Upper lobe of left lung (tissue), 6 donors: ENCODE data around the gene HSPG2. TPM values are rescaled to one million over a fixed set of nuclear protein-coding genes. Genes with fewer than 3 reads are reported as not detected.
A peak's percentile ranks its signal among the peaks of the same experiment; 100 is the strongest.
"Not testable (repeated sequence)": the region's sequence is repeated elsewhere in the genome, so short reads cannot be mapped to it uniquely, and the experiment has no call there.

Experiments
- ATAC-seq, 2 donors: fragments of 200-7000 bp; cut with Tn5 transposase; one replicate each; pipeline ENCODE4 v1.9.1; 2022; ENCODE audit warnings: mild to moderate bottlenecking in 2 of 2, moderate library complexity in 2 of 2; ENCODE audit not compliant: low FRiP score in 2 of 2
- DNase-seq, 2 donors: peaks; one replicate each; pipeline ENCODE4 v3.0.0-alpha.2; 2019 to 2020
- H3K27ac ChIP-seq, 4 donors: fragments of 200-600 bp; sonication (generic); one replicate each; pipeline ENCODE4 v1.5.1; 2016 to 2019
- H3K27me3 ChIP-seq, 4 donors: fragments of 200-600 bp; sonication (generic); one replicate each; pipeline ENCODE4 v1.5.1; 2017 to 2019
- H3K36me3 ChIP-seq, 4 donors: fragments of 200-600 bp; sonication (generic); one replicate each; pipeline ENCODE4 v1.5.1; 2016 to 2019
- H3K4me1 ChIP-seq, 4 donors: fragments of 200-600 bp; sonication (generic); one replicate each; pipeline ENCODE4 v1.5.1; 2018 to 2019
- H3K4me3 ChIP-seq, 4 donors: fragments of 200-600 bp; sonication (generic); one replicate each; pipeline ENCODE4 v1.5.1; 2017 to 2019; ENCODE audit warnings: mild to moderate bottlenecking in 2 of 4, moderate library complexity in 1 of 4
- H3K9me3 ChIP-seq, 4 donors: fragments of 200-600 bp; sonication (generic); one replicate each; pipeline ENCODE4 v1.5.1; 2018 to 2019
- CTCF ChIP-seq, 6 experiments: fragments of 450-650 bp in 4 of 6; fragments of 200-600 bp in 2 of 6; sonication (generic) in 2 of 6; IDR thresholded peaks; one replicate each; pipeline ENCODE4 v1.5.1; 2016 to 2019; ENCODE audit warnings: antibody characterized with exemption in 6 of 6
- EP300 ChIP-seq, 4 donors: sonication (generic); formaldehyde crosslinking; IDR thresholded peaks; one replicate each; pipeline ENCODE4 v1.5.1; 2017; ENCODE audit warnings: antibody characterized with exemption in 4 of 4, control low read depth in 2 of 4
- POLR2A ChIP-seq, 4 donors: fragments of 450-650 bp; IDR thresholded peaks; one replicate each; pipeline ENCODE4 v1.5.1; 2016 to 2017; ENCODE audit warnings: antibody characterized with exemption in 4 of 4, mild to moderate bottlenecking in 2 of 4
- POLR2AphosphoS5 ChIP-seq, 2 donors: sonication (generic); formaldehyde crosslinking; IDR thresholded peaks; one replicate each; pipeline ENCODE4 v1.5.1; 2017; ENCODE audit warnings: antibody characterized with exemption in 2 of 2
- WGBS, 2 donors: methylation state at CpG; one replicate each; pipeline ENCODE4 v1.1.5; 2017 to 2018; 5-methylcytosine and 5-hydroxymethylcytosine counted together
- total RNA-seq, 6 donors: library from RNA; depleted of rRNA in 4 of 6; stranded (reverse); fragments of >200 nt in 4 of 6; gene quantifications; one replicate each; pipeline versions ENCODE4 v1.1.0 to v1.2.1, GENCODE V29; 2016 to 2021
- donor health status: DM: no; HTN: no; CAD: no; lungs with moderate emphysema.
- donor health status: DM: no; HTN: yes; CAD: no; lungs with severe emphysema.

Gene HSPG2
- total RNA-seq, 6 donors from 2014 or later, result 104 to 433 (median 227) TPM

DNA sequence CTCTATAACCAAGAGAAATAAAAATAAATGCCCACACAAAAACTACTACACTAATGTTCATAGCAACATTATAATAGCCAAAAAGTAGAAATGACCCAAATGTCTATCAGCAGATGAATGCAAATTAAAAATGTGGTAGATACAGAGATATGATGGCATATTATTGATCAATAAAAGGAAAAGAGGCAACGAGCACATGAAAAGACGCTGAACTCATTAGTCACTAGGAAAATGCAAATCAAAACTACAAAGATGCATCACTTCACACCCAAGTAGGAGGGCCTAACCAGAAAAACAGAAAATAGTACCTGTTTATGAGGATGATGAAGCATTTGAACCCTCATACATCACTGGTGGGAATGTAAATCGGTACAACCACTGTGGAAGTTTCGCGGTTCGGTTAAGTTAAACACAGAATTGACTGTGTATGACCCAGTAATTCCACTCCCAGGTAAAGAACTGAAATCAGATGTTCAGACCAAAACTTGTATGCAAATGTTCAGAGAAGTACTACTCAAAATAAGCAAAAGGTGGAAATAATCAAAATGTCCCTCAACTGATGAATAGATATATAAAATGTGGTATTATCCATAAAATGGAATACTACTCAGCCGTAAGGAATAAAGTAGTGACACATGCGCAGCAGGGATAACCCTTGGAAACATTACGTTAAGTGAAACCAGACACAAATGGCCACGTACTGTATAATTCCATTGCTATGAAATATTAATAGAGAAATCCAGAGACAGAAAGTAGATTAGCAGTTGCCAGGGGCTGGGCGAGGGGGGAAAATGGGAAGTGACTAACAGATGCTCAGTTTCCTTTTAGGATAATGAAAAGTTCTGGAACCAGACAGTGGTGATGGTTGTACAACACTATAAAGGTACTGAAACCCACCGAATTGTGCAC lies 157.2 kb downstream of the HSPG2 start:
- Histone ChIP-seq H3K36me3 (no peaks in the 10 kb centered on the region), H3K4me3 (no peak overlapping the region), H3K27me3 (no peaks in the 10 kb centered on the region), H3K4me1 (peaks cover 22 to 63% (median 30%) of the 10 kb centered on the region in 4 donors), H3K9me3 (no peaks in the 10 kb centered on the region), H3K27ac (no peak overlapping the region)
- no peak for ATAC-seq
- TF ChIP-seq EP300 (IDR thresholded peaks at IDR 0.05) (no peak), POLR2AphosphoS5 (IDR thresholded peaks at IDR 0.05) (no peak), CTCF (IDR thresholded peaks at IDR 0.05) (no peak)
- no peak for DNase-seq
- WGBS, 2 donors, result 83 to 86% methylated on average over 12 of the region's 12 CpGs

DNA sequence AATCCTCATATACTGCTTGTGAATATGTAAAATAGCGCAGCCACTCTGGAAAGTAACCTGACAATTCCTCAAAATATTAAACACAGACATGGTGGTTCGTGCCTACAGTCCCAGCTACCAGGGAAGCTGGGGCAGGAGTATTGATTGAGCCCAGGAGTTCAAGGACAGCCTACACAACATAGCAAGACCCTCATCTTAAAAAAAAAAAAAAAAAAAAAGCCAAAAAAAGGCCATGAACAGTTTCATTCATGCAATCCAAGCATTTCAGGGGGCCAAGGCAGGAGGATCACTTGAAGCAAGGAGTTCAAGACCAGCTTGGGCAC lies 158.7 kb downstream of the HSPG2 start:
- Histone ChIP-seq H3K4me3 (no peak overlapping the region), H3K4me1 (peaks cover 24 to 69% (median 33%) of the 10 kb centered on the region in 4 donors), H3K36me3 (no peaks in the 10 kb centered on the region), H3K27ac (no peak overlapping the region), H3K9me3 (no peaks in the 10 kb centered on the region), H3K27me3 (no peaks in the 10 kb centered on the region)
- ATAC-seq, result no peak
- TF ChIP-seq POLR2AphosphoS5 (IDR thresholded peaks at IDR 0.05), result no peak
- no peak for TF ChIP-seq CTCF (IDR thresholded peaks at IDR 0.05)
- no peak for TF ChIP-seq POLR2A (IDR thresholded peaks at IDR 0.05)
- no peak for TF ChIP-seq EP300 (IDR thresholded peaks at IDR 0.05)
- DNase-seq, result no peak
- WGBS, 2 donors, result 98 to 100% methylated on average over 2 of the region's 2 CpGs

- DNase-seq, H3K36me3 ChIP-seq, H3K4me3 ChIP-seq, H3K27me3 ChIP-seq, H3K9me3 ChIP-seq, H3K27ac ChIP-seq, ATAC-seq: not testable (repeated sequence)
- 75 to 97% methylated on average over 5 of the region's 5 CpGs for WGBS, 2 donors
- H3K4me1 ChIP-seq, result peaks cover 24 to 72% (median 34%) of the 10 kb centered on the region in 4 donors
Observed at GRCh38 chr1:21776925-21777324, 160.2 kb downstream of the HSPG2 start.

DNA sequence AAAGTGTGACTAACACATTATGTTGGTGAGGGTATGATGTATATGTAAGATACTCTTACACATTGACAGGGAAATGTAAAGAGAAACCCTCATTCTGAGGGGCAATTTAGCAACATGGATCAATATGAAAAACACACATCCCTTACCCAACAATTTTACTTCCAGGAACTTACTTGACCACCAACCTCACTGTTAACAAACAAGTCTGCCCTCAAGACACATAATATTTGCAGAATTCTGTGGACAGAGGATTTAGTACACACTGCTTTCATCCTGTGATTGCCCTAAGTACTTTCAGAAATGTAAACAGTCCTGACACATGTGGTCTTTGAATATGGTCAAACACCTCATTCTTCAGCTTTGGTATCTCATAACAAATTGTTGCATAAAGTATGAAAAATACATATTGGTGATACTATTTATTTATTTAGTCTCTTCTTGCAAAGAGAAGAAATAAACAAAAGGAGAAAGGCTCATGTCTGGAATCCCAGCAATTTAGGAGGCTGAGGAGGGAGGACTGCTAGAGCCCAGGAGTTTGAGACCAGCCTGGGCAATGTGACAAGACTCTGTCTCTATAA lies 161.0 kb downstream of the HSPG2 start:
- Histone ChIP-seq H3K27ac (no peak overlapping the region), H3K9me3 (no peaks in the 10 kb centered on the region), H3K36me3 (no peaks in the 10 kb centered on the region), H3K4me1 (peaks cover 16 to 64% (median 27%) of the 10 kb centered on the region in 4 donors), H3K27me3 (no peaks in the 10 kb centered on the region), H3K4me3 (no peak overlapping the region)
- no peak for DNase-seq
- no peak for ATAC-seq
- no peak for TF ChIP-seq POLR2AphosphoS5 (IDR thresholded peaks at IDR 0.05)
- TF ChIP-seq EP300 (IDR thresholded peaks at IDR 0.05), result no peak
- TF ChIP-seq CTCF (IDR thresholded peaks at IDR 0.05), result no peak
- TF ChIP-seq POLR2A (IDR thresholded peaks at IDR 0.05), result no peak

GRCh38 chr1:21775550-21775914 lies 161.6 kb downstream of the HSPG2 start:
- peak in 1 of 2 donors; percentile 1 for DNase-seq
- Histone ChIP-seq H3K9me3 (no peaks in the 10 kb centered on the region), H3K36me3 (no peaks in the 10 kb centered on the region), H3K4me1 (peaks cover 12 to 58% (median 22%) of the 10 kb centered on the region in 4 donors), H3K27ac (peak overlapping the region in 1 of 4 donors; percentile 0), H3K27me3 (no peaks in the 10 kb centered on the region), H3K4me3 (no peak overlapping the region)
- no peak for ATAC-seq
- TF ChIP-seq CTCF (IDR thresholded peaks at IDR 0.05) (no peak), POLR2A (IDR thresholded peaks at IDR 0.05) (no peak), EP300 (IDR thresholded peaks at IDR 0.05) (no peak), POLR2AphosphoS5 (IDR thresholded peaks at IDR 0.05) (no peak)
- WGBS, 2 donors, result 28 to 37% methylated on average over 2 of the region's 2 CpGs
